LNCAP (cell line): ENCODE results near the gene CCDC81.

Source experiments
- TF ChIP-seq, protein P1 (sequence below): fragments of 450-650 bp; IDR thresholded peaks from 2 replicates; pipeline ENCODE4 v1.5.1; 2017; ENCODE audit warnings: mild to moderate bottlenecking

Gene CCDC81

DNA sequence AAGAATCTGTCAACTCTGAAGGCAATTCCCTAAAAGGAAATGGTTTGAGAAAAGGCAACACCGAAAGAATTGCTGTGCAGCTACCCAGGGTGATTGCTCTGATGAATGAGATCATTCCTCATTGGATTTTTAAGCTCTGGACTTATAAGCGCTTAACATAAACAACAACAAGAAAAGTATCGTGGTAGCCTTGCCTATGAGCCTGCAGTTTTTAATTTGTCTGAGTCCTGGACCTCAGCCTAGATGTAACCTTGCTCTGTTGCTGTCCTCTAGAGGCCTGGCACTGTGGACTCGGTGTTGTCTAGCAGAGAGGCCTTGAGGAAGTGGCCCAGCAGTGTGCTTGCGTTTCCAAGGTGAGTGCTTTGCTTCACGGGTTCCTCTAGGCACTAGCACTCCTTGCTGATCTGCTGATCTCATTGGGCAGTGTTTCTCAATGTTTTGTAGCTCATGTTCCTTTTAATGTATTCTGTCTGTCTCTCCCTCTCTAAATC is 20.4 kb downstream of the CCDC81 start:
- TF ChIP-seq, protein P1, sequence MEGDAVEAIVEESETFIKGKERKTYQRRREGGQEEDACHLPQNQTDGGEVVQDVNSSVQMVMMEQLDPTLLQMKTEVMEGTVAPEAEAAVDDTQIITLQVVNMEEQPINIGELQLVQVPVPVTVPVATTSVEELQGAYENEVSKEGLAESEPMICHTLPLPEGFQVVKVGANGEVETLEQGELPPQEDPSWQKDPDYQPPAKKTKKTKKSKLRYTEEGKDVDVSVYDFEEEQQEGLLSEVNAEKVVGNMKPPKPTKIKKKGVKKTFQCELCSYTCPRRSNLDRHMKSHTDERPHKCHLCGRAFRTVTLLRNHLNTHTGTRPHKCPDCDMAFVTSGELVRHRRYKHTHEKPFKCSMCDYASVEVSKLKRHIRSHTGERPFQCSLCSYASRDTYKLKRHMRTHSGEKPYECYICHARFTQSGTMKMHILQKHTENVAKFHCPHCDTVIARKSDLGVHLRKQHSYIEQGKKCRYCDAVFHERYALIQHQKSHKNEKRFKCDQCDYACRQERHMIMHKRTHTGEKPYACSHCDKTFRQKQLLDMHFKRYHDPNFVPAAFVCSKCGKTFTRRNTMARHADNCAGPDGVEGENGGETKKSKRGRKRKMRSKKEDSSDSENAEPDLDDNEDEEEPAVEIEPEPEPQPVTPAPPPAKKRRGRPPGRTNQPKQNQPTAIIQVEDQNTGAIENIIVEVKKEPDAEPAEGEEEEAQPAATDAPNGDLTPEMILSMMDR, result no peak

- TF ChIP-seq, protein P1, result no peak
Measured at GRCh38 chr11:86396396-86396795, 21.7 kb downstream of the CCDC81 start.

GRCh38 chr11:86397351-86397750 is 22.7 kb downstream of the CCDC81 start:
- TF ChIP-seq, protein P1, result no peak

- TF ChIP-seq, protein P1, result no peak
Measured at GRCh38 chr11:86398106-86398505, 23.4 kb downstream of the CCDC81 start.

DNA sequence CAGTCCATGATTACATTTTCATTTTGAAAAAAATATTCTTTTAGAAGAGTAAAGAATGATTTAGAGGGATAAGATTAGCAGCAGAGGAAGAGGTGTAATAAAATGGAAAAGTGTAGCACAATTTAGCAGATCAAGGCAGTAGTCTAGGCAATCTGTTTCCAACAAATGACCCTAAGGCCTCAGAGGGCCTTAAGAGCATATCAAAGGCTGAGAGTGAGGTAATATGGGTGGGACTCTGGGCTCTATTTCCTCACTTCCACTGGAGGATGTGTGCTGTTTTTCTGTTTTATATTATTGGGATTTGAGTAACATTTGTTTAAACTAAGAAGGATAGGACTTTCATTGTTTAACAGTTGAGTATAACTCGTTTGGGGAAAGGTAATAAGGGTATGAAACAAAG is 28.8 kb downstream of the CCDC81 start:
- TF ChIP-seq, protein P1, result no peak

GRCh38 chr11:86408845-86409244 is 34.2 kb downstream of the CCDC81 start:
- TF ChIP-seq, protein P1, result no peak

DNA sequence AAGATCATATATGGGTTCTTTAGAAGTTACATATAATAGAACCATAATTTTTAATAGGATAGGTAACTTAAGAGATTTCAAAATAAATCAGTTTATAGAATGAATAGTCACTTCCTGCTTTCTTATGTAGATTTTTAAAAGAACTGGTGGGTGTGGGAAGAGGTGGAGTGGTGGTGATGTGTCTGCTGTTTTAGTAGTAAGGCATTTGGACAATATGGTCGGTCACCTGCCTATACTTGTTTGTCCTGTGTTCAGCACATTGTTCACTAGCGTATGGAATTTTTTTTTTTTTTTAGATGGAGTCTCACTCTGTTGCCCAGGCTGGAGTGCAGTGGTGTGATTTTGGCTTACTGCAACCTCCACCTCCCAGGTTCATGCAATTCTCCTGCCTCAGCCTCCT is 39.3 kb downstream of the CCDC81 start:
- TF ChIP-seq, protein P1, result no peak

DNA sequence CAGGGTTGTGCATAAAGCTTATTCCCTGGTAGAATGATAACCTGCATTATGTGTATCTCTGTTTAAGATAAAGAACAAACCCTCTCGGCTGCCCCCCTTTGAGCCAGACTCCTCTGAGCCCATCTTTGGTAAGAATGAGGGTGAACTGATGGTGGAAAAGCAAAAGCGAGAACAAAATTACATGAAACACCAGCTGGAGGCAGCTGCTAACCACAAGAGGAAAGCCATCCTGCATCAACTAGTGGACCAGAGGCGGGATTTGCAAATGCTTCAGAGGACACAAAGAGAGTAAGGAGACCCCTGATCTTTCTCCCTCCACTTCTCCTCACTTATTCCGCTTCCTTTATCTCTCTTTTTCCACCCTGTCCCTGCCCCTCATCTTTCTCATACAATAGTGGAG is 40.3 kb downstream of the CCDC81 start:
- TF ChIP-seq, protein P1, result no peak
